Measurements from ENCODE around the gene TGFB2.

- no peak for TF ChIP-seq POLR2AphosphoS5 (IDR thresholded peaks at IDR 0.05)
- TF ChIP-seq POLR2A (IDR thresholded peaks at IDR 0.05; ENCODE audit: low read depth), result no peak
Measured at GRCh38 chr1:218390618-218391017, 45.5 kb downstream of the TGFB2 start.
